RWPE2 (cell line): Measurements from ENCODE around the gene AMIGO1.

Source experiments
- ATAC-seq: fragments of 200-7000 bp; cut with Tn5 transposase; 3 replicates; pipeline ENCODE4 v1.9.1; 2021; ENCODE audit warnings: low read depth
- DNase-seq: peaks from one replicate; pipeline ENCODE4 v3.0.0-alpha.2; 2020; ENCODE audit warnings: low spot score
- H3K27ac ChIP-seq: fragments of 450-650 bp; 2 replicates; pipeline ENCODE4 v1.5.1; 2017; ENCODE audit warnings: mild to moderate bottlenecking; ENCODE audit not compliant: poor library complexity, severe bottlenecking
- H3K27me3 ChIP-seq: fragments of 250-450 bp; sonication (Bioruptor Pico); 2 replicates; pipeline ENCODE4 v1.5.1; 2021; ENCODE audit warnings: mild to moderate bottlenecking, moderate library complexity; ENCODE audit not compliant: insufficient read depth, poor library complexity, severe bottlenecking
- H3K36me3 ChIP-seq: fragments of 250-450 bp; sonication (Bioruptor Pico); 2 replicates; pipeline ENCODE4 v1.5.1; 2020; ENCODE audit warnings: low read depth, mild to moderate bottlenecking, moderate library complexity
- H3K4me1 ChIP-seq: fragments of 250-450 bp; sonication (Bioruptor Pico); 2 replicates; pipeline ENCODE4 v1.5.1; 2021; ENCODE audit warnings: mild to moderate bottlenecking, moderate library complexity; ENCODE audit not compliant: insufficient read depth, poor library complexity, severe bottlenecking
- H3K4me3 ChIP-seq: fragments of 250-450 bp; sonication (Bioruptor Pico); 2 replicates; pipeline ENCODE4 v1.5.1; 2021; ENCODE audit warnings: mild to moderate bottlenecking, moderate library complexity; ENCODE audit not compliant: severe bottlenecking
- H3K9me3 ChIP-seq: fragments of 250-450 bp; sonication (Bioruptor Pico); 2 replicates; pipeline ENCODE4 v1.5.1; 2021; ENCODE audit warnings: mild to moderate bottlenecking, moderate library complexity; ENCODE audit not compliant: severe bottlenecking
- CTCF ChIP-seq: fragments of 450-650 bp; IDR thresholded peaks from one replicate; pipeline ENCODE4 v1.5.1; 2017; ENCODE audit warnings: mild to moderate bottlenecking, moderate library complexity; ENCODE audit not compliant: poor library complexity, severe bottlenecking

Gene AMIGO1

GRCh38 chr1:109537450-109538178 is 28.1 kb upstream of the AMIGO1 start:
- ATAC-seq (no peak), DNase-seq (no peak)
- no peaks in the 10 kb centered on the region for H3K4me1 ChIP-seq
- no peaks in the 10 kb centered on the region for H3K36me3 ChIP-seq
- H3K4me3 ChIP-seq: no peak overlapping the region
- H3K27me3 ChIP-seq: no peaks in the 10 kb centered on the region
- H3K9me3 ChIP-seq: no peaks in the 10 kb centered on the region
- no peak for TF ChIP-seq CTCF
- H3K27ac ChIP-seq: no peak overlapping the region

- Histone ChIP-seq H3K27me3 (no peaks in the 10 kb centered on the region), H3K4me3 (no peak overlapping the region), H3K9me3 (no peaks in the 10 kb centered on the region), H3K36me3 (no peaks in the 10 kb centered on the region), H3K4me1 (no peaks in the 10 kb centered on the region), H3K27ac (no peak overlapping the region)
- ATAC-seq (no peak), DNase-seq (no peak)
- TF ChIP-seq CTCF: no peak
Observed at GRCh38 chr1:109535971-109536491, 26.5 kb upstream of the AMIGO1 start.

- Histone ChIP-seq H3K4me3 (no peak overlapping the region), H3K9me3 (no peaks in the 10 kb centered on the region), H3K4me1 (no peaks in the 10 kb centered on the region), H3K36me3 (no peaks in the 10 kb centered on the region), H3K27me3 (no peaks in the 10 kb centered on the region), H3K27ac (no peak overlapping the region)
- no peak for ATAC-seq
- no peak for TF ChIP-seq CTCF
- no peak for DNase-seq
Observed at GRCh38 chr1:109535481-109535880, 26.0 kb upstream of the AMIGO1 start.

- Histone ChIP-seq H3K27me3 (no peaks in the 10 kb centered on the region), H3K27ac (no peak overlapping the region), H3K4me1 (no peaks in the 10 kb centered on the region), H3K9me3 (no peaks in the 10 kb centered on the region), H3K36me3 (no peaks in the 10 kb centered on the region), H3K4me3 (no peak overlapping the region)
- DNase-seq: no peak
- no peak for ATAC-seq
- no peak for TF ChIP-seq CTCF
Observed at GRCh38 chr1:109534307-109534858, 24.9 kb upstream of the AMIGO1 start.
